Measurements from ENCODE around the gene ARL15.

- TF ChIP-seq CTCF (IDR thresholded peaks at IDR 0.05) (no peak), POLR2A (IDR thresholded peaks at IDR 0.05) (no peak)
Measured at GRCh38 chr5:54288568-54289217, 21.7 kb downstream of the ARL15 start.
